ENCODE data around the gene FXYD2.
A peak's percentile ranks its signal among the peaks of the same experiment; 100 is the strongest.
"Not testable (repeated sequence)": the region's sequence is repeated elsewhere in the genome, so short reads cannot be mapped to it uniquely, and the experiment has no call there.

The FXYD2 gene

DNA sequence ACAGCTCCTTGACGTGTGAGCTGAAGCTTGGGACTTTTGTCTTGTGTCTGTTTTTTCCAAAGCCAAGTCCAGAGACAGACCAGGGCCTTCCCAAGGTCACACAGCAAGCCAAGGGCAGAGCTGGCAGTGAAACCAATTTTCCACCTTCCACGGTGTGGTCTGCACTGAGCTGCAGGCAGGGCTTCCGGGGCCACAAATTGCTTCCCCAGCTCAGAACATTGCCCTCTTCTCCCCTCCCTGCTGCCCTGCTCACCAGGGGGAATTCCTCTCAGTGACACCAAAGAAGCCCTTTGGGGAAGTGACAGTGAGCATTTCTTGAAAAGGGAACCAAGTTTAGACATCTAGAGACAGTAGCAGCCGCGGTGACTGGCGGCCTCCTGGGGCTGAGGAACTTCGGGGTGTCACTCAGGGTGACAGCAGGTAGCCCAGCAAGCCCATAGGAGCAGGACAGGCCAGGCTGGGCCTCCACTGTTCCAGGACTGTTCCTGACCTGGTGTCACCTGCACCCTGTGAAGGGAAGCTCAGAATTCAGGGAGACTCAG lies 9.2 kb downstream of the FXYD2 start:
- H3K4me3 ChIP-seq (ENCODE audit: low read depth, low read length): no peak overlapping the region
- DNase-seq (ENCODE audit: low read depth): no peak
- TF ChIP-seq, protein P1, sequence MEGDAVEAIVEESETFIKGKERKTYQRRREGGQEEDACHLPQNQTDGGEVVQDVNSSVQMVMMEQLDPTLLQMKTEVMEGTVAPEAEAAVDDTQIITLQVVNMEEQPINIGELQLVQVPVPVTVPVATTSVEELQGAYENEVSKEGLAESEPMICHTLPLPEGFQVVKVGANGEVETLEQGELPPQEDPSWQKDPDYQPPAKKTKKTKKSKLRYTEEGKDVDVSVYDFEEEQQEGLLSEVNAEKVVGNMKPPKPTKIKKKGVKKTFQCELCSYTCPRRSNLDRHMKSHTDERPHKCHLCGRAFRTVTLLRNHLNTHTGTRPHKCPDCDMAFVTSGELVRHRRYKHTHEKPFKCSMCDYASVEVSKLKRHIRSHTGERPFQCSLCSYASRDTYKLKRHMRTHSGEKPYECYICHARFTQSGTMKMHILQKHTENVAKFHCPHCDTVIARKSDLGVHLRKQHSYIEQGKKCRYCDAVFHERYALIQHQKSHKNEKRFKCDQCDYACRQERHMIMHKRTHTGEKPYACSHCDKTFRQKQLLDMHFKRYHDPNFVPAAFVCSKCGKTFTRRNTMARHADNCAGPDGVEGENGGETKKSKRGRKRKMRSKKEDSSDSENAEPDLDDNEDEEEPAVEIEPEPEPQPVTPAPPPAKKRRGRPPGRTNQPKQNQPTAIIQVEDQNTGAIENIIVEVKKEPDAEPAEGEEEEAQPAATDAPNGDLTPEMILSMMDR (conservative IDR thresholded peaks at IDR 0.05; ENCODE audit: low read depth, low read length): no peak

DNA sequence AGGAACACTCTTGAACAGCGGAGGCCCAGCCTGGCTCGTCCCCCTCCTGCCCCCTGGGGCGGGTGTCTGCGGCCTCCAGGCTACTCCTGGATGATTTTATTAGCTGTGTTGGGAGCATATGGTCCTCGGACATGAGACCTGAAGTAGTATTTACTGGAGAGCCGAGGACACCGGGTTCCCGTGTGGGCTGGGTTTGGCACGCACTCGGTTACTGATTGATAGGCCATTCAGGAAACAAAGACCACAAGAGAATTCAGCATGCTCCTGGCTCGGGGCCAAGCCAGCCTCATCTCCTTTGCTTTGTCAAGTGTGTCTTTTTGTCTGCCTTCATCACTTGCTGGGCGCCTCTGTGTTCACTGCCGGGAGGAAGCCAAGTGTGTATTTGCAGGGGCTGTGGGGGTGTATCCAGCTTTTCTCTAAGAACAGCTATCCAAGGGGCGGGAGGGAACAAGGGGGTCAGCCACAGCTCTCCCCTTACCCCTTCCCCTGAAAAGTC lies 9.7 kb downstream of the FXYD2 start:
- DNase-seq (ENCODE audit: low read depth): peak; percentile 64
- TF ChIP-seq, protein P1 (conservative IDR thresholded peaks at IDR 0.05; ENCODE audit: low read depth, low read length): no peak

DNA sequence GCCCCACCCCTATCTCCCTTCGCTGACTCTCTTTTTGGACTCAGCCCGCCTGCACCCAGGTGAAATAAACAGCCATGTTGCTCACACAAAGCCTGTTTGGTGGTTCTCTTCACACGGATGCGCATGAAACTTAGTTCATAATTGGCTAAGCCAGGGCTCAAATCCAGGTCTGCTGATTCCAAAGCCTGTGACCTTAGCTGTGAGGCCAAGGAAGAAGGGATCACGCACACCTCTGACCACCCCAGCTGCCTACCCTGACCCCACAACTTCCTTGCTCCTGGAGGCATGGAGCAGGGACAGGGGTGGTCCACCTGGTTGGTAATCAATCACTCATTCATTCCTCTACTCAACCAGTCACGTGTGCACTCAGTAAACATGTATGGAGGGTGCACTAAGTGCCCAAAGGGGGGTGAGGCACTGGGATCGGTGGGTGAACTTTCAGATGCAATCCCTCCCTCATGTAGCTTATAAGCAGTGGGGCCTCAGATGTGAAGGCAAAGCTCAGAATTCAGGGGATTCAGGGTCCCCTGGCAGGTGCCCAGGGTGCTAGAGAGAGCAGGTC lies 10.3 kb downstream of the FXYD2 start:
- TF ChIP-seq, protein P1 (conservative IDR thresholded peaks at IDR 0.05; ENCODE audit: low read depth, low read length): no peak
- H3K4me3 ChIP-seq (ENCODE audit: low read depth, low read length): no peak overlapping the region
- no peak for DNase-seq (ENCODE audit: low read depth)

More for the DNA sequence above, 9.7 kb downstream of the FXYD2 start:
- no peak overlapping the region for H3K4me3 ChIP-seq (ENCODE audit: low read depth, low read length)

DNA sequence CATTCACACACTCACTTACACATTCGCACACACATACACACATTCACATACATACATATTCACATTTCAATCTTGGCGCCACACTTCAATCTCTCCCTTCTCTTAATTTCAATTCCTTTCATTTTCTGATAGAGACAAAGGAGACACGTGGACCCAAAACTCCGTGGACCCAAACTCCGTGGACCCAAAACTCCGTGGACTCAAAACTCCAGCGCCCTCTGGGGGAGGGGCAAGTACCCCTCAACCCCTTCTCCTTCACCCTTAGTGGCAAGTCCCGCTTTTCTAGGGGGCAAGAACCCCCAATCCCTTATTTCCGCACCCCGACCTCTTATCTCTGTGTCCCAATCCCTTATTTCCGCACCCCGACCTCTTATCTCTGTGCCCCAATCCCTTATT lies 14.5 kb downstream of the FXYD2 start:
- H3K4me3 ChIP-seq (ENCODE audit: low read depth, low read length); DNase-seq (ENCODE audit: low read depth): not testable (repeated sequence)

DNA sequence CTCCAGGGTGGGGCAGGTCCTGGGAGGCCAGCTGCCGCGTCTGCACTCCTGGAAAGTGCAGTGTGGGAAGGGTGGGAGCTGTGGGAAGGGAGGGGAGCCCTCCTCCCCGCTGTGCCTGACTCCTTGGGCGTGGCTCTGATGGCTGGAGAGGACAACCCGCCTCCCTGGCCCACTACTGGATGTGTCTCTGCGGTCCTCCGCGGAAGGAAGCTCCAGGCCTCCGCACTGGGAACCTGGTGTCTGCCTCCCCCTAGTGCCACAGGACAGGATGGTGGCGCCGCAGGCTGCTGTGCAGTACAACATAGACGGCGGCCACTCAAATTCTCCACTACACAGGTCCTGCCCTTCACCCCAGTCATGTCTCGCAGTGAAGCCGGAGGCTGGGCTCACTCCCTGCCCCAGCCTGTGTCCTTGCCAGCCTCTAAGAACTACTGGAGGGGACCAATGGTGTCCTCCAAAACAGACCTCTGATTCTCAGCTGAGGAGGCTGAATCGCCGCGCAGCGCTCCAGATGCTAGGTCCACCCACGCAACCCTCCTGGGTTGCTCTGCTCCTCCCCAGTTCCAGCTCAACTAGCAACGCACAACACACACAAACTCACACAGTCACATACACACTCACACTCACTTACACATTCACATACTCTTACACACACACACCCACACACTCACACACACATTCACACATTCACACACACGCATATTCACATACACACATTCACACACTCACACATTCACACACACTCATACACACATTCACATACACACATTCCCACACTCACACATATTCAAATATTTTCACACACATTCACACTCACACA lies 15.1 kb downstream of the FXYD2 start:
- H3K4me3 ChIP-seq (ENCODE audit: low read depth, low read length): no peak overlapping the region
- peak; percentile 46 for DNase-seq (ENCODE audit: low read depth)
- TF ChIP-seq, protein P1 (conservative IDR thresholded peaks at IDR 0.05; ENCODE audit: low read depth, low read length): peak; percentile 57

DNA sequence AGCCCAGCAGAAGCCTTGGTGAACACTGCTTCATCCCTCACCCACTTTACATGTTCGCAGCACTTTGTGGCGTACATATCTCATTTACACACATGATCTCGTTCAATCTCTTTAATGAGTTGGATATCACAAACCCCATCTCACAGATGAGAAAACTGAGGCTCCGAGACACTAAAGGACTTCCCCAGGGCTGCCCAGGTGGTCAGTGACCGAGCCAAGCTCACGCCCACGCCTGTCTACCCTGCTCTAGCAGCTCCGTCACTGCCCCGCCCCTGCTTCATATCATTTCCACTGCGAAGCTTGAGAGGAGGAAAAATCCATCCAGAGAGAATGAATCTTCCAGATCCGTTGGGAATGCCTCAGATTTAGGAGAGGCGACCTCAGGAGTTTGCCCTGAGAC lies 15.8 kb downstream of the FXYD2 start:
- no peak for DNase-seq (ENCODE audit: low read depth)

More for the DNA sequence above, 15.8 kb downstream of the FXYD2 start:
- no peak overlapping the region for H3K4me3 ChIP-seq (ENCODE audit: low read depth, low read length)
- TF ChIP-seq, protein P1 (conservative IDR thresholded peaks at IDR 0.05; ENCODE audit: low read depth, low read length): no peak

Data from choroid plexus epithelial cell (primary cell).